Stimulated activated effector memory CD8-positive, alpha-beta T cell treated with anti-CD3 and anti-CD28 coated beads, Interleukin-12 subunit alpha, Interleukin-12 subunit beta, amount 100 ng/mL, for 72 hours (primary cell): ENCODE measurements around the gene FBXL5.

ENCODE experiments used
- ATAC-seq: fragments of 150-1000 bp; cut with Tn5 transposase; 2 replicates; pipeline ENCODE4 v1.10.0; 2021
- DNase-seq, 2 donors: peaks; one replicate each; pipeline ENCODE4 v3.0.0; 2021 to 2022; ENCODE audit warnings: low spot score in 2 of 2
- H3K27ac Mint-ChIP-seq: one replicate; pipeline ENCODE4 v1.8.0; 2022; ENCODE audit warnings: mild to moderate bottlenecking, mixed read lengths
- H3K36me3 Mint-ChIP-seq: one replicate; pipeline ENCODE4 v1.8.0; 2022; ENCODE audit warnings: mild to moderate bottlenecking, mixed read lengths
- H3K4me1 Mint-ChIP-seq: one replicate; pipeline ENCODE4 v1.8.0; 2022; ENCODE audit warnings: mixed read lengths
- H3K4me3 Mint-ChIP-seq: one replicate; pipeline ENCODE4 v1.8.0; 2022; ENCODE audit warnings: mild to moderate bottlenecking, mixed read lengths
- H3K9me3 Mint-ChIP-seq: one replicate; pipeline ENCODE4 v1.8.0; 2022; ENCODE audit warnings: mixed read lengths

Gene FBXL5

GRCh38 chr4:15683143-15683495 is 28.0 kb upstream of the FBXL5 start:
- Mint-ChIP-seq H3K27ac (no peak overlapping the region), H3K4me3 (no peak overlapping the region), H3K9me3 (no peaks in the 10 kb centered on the region), H3K36me3 (peaks cover 29% of the 10 kb centered on the region), H3K4me1 (peaks cover 22% of the 10 kb centered on the region)
- ATAC-seq (no peak), DNase-seq (no peak)

- Mint-ChIP-seq H3K9me3 (no peaks in the 10 kb centered on the region), H3K36me3 (peaks cover 22% of the 10 kb centered on the region), H3K4me3 (peak overlapping the region; percentile 100), H3K4me1 (peaks cover 22% of the 10 kb centered on the region), H3K27ac (peak overlapping the region; percentile 100)
- no peak for ATAC-seq
- no peak for DNase-seq
These were observed 27.3 kb upstream of the FBXL5 start for GRCh38 chr4:15682242-15683142.

GRCh38 chr4:15681372-15682241 is 26.4 kb upstream of the FBXL5 start, which contains the start of gene FAM200B:
Gene FAM200B (plus strand): TSS chr4:15681827. CDS start chr4:15686978, 5,151 bp downstream.
- peak; percentile 98 for ATAC-seq
- DNase-seq = peak; percentile 100
- Mint-ChIP-seq H3K27ac (peak within 1 kb of the TSS; percentile 100), H3K9me3 (no peaks in the 10 kb centered on the region), H3K4me1 (peaks cover 22% of the 10 kb centered on the region), H3K36me3 (peaks cover 14% of the 10 kb centered on the region), H3K4me3 (peak within 1 kb of the TSS; percentile 100)

- ATAC-seq (no peak), DNase-seq (no peak)
- H3K36me3 Mint-ChIP-seq = peaks cover 8% of the 10 kb centered on the region
- peak overlapping the region; percentile 100 for H3K27ac Mint-ChIP-seq
- peaks cover 22% of the 10 kb centered on the region for H3K4me1 Mint-ChIP-seq
- H3K9me3 Mint-ChIP-seq = no peaks in the 10 kb centered on the region
- peak overlapping the region; percentile 100 for H3K4me3 Mint-ChIP-seq
These were observed 25.9 kb upstream of the FBXL5 start for GRCh38 chr4:15681067-15681371.

GRCh38 chr4:15677507-15677988 is 22.4 kb upstream of the FBXL5 start:
- no peak for DNase-seq
- Mint-ChIP-seq H3K4me3 (no peak overlapping the region), H3K9me3 (no peaks in the 10 kb centered on the region), H3K27ac (no peak overlapping the region), H3K4me1 (peaks cover 12% of the 10 kb centered on the region), H3K36me3 (peaks cover 8% of the 10 kb centered on the region)
- no peak for ATAC-seq

- no peak for DNase-seq
- peaks cover 8% of the 10 kb centered on the region for H3K4me1 Mint-ChIP-seq
- H3K9me3 Mint-ChIP-seq = no peaks in the 10 kb centered on the region
- peaks cover 8% of the 10 kb centered on the region for H3K36me3 Mint-ChIP-seq
- ATAC-seq = no peak
- H3K27ac Mint-ChIP-seq = no peak overlapping the region
- no peak overlapping the region for H3K4me3 Mint-ChIP-seq
These were observed 21.7 kb upstream of the FBXL5 start for GRCh38 chr4:15676899-15677298.

GRCh38 chr4:15676039-15676438 is 20.9 kb upstream of the FBXL5 start:
- ATAC-seq = no peak
- no peaks in the 10 kb centered on the region for H3K9me3 Mint-ChIP-seq
- H3K36me3 Mint-ChIP-seq = peaks cover under 1% of the 10 kb centered on the region
- no peak overlapping the region for H3K27ac Mint-ChIP-seq
- no peak for DNase-seq
- peaks cover 8% of the 10 kb centered on the region for H3K4me1 Mint-ChIP-seq
- H3K4me3 Mint-ChIP-seq = no peak overlapping the region

GRCh38 chr4:15675356-15675755 is 20.2 kb upstream of the FBXL5 start:
- Mint-ChIP-seq H3K36me3 (no peaks in the 10 kb centered on the region), H3K27ac (no peak overlapping the region), H3K4me3 (no peak overlapping the region), H3K4me1 (peaks cover 8% of the 10 kb centered on the region), H3K9me3 (no peaks in the 10 kb centered on the region)
- no peak for ATAC-seq
- no peak for DNase-seq

GRCh38 chr4:15674926-15675325 is 19.8 kb upstream of the FBXL5 start:
- Mint-ChIP-seq H3K4me3 (no peak overlapping the region), H3K4me1 (peaks cover 4% of the 10 kb centered on the region), H3K27ac (no peak overlapping the region), H3K36me3 (no peaks in the 10 kb centered on the region), H3K9me3 (no peaks in the 10 kb centered on the region)
- ATAC-seq = no peak
- DNase-seq = no peak

GRCh38 chr4:15674046-15674445 is 18.9 kb upstream of the FBXL5 start:
- H3K4me3 Mint-ChIP-seq = no peak overlapping the region
- H3K36me3 Mint-ChIP-seq = no peaks in the 10 kb centered on the region
- no peaks in the 10 kb centered on the region for H3K9me3 Mint-ChIP-seq
- DNase-seq (no peak), ATAC-seq (no peak)
- no peaks in the 10 kb centered on the region for H3K4me1 Mint-ChIP-seq
- no peak overlapping the region for H3K27ac Mint-ChIP-seq

- H3K9me3 Mint-ChIP-seq = no peaks in the 10 kb centered on the region
- H3K36me3 Mint-ChIP-seq = no peaks in the 10 kb centered on the region
- ATAC-seq (no peak), DNase-seq (no peak)
- no peak overlapping the region for H3K4me3 Mint-ChIP-seq
- H3K4me1 Mint-ChIP-seq = no peaks in the 10 kb centered on the region
- H3K27ac Mint-ChIP-seq = no peak overlapping the region
These were observed 18.2 kb upstream of the FBXL5 start for GRCh38 chr4:15673337-15673736.

- ATAC-seq (no peak), DNase-seq (no peak)
- Mint-ChIP-seq H3K36me3 (peaks cover 7% of the 10 kb centered on the region), H3K27ac (no peak overlapping the region), H3K4me3 (no peak overlapping the region), H3K9me3 (no peaks in the 10 kb centered on the region), H3K4me1 (no peaks in the 10 kb centered on the region)
These were observed 16.9 kb upstream of the FBXL5 start for GRCh38 chr4:15672101-15672500.

GRCh38 chr4:15670576-15670975 is 15.4 kb upstream of the FBXL5 start:
- H3K4me1 Mint-ChIP-seq = peaks cover 8% of the 10 kb centered on the region
- H3K9me3 Mint-ChIP-seq = no peaks in the 10 kb centered on the region
- ATAC-seq = no peak

GRCh38 chr4:15668566-15669435 is 13.6 kb upstream of the FBXL5 start:
- H3K4me1 Mint-ChIP-seq = peaks cover 15% of the 10 kb centered on the region
- no peaks in the 10 kb centered on the region for H3K9me3 Mint-ChIP-seq
- H3K27ac Mint-ChIP-seq = no peak overlapping the region
- ATAC-seq = no peak
- no peak for DNase-seq
- H3K4me3 Mint-ChIP-seq = no peak overlapping the region
- H3K36me3 Mint-ChIP-seq = peaks cover 7% of the 10 kb centered on the region

More at GRCh38 chr4:15670576-15670975, 15.4 kb upstream of the FBXL5 start:
- Mint-ChIP-seq H3K27ac (no peak overlapping the region), H3K4me3 (no peak overlapping the region), H3K36me3 (peaks cover 7% of the 10 kb centered on the region)
- no peak for DNase-seq

- H3K4me1 Mint-ChIP-seq = peaks cover 15% of the 10 kb centered on the region
- no peak for ATAC-seq
- no peak for DNase-seq
- H3K4me3 Mint-ChIP-seq = no peak overlapping the region
- peaks cover 7% of the 10 kb centered on the region for H3K36me3 Mint-ChIP-seq
- no peaks in the 10 kb centered on the region for H3K9me3 Mint-ChIP-seq
- H3K27ac Mint-ChIP-seq = no peak overlapping the region
These were observed 11.8 kb upstream of the FBXL5 start for GRCh38 chr4:15667006-15667405.
